Psoas muscle (tissue), 8 donors: ENCODE data around the gene IGSF1. TPM values are rescaled to one million over a fixed set of nuclear protein-coding genes. Genes with fewer than 3 reads are reported as not detected.
"Not testable (repeated sequence)": the region's sequence is repeated elsewhere in the genome, so short reads cannot be mapped to it uniquely, and the experiment has no call there.

Experiments
- ATAC-seq, 4 donors: fragments of 200-7000 bp; cut with Tn5 transposase; one replicate each; pipeline ENCODE4 v1.9.1; 2020; ENCODE audit warnings: moderate library complexity in 3 of 4, mild to moderate bottlenecking in 2 of 4
- DNase-seq, 2 donors: peaks; one replicate each; pipeline ENCODE4 v3.0.0-alpha.2; 2020
- H3K27ac ChIP-seq: fragments of 200-600 bp; one replicate; pipeline ENCODE4 v1.8.0; 2022
- H3K27me3 ChIP-seq, 3 donors: fragments of 200-600 bp in 1 of 3; one replicate each; pipeline versions ENCODE4 v1.6.1 to v1.8.0; 2013 to 2022; ENCODE audit warnings: low read length in 2 of 3, mild to moderate bottlenecking in 2 of 3, moderate library complexity in 1 of 3; ENCODE audit not compliant: insufficient read depth in 3 of 3
- H3K36me3 ChIP-seq, 2 donors: fragments of 200-600 bp in 1 of 2; one replicate each; pipeline versions ENCODE4 v1.6.1 to v1.8.0; 2013 to 2022; ENCODE audit warnings: low read depth in 1 of 2, mild to moderate bottlenecking in 1 of 2, moderate library complexity in 1 of 2; ENCODE audit not compliant: insufficient read depth in 1 of 2
- H3K4me1 ChIP-seq: fragments of 200-600 bp; one replicate; pipeline ENCODE4 v1.8.0; 2022
- H3K4me3 ChIP-seq: fragments of 200-600 bp; one replicate; pipeline ENCODE4 v1.8.0; 2022; ENCODE audit warnings: mild to moderate bottlenecking
- H3K9me3 ChIP-seq: fragments of 200-600 bp; one replicate; pipeline ENCODE4 v1.8.0; 2022
- WGBS, 3 donors: extraction: QIAGEN DNeasy Blood & Tissue Kit; methylation state at CpG; one replicate each; pipeline versions ENCODE4 v1.1.6 to v1.1.7; 2013; 5-methylcytosine and 5-hydroxymethylcytosine counted together
- intact Hi-C, 2 donors: fragments of 100-400 bp; cut with DNase I; formaldehyde crosslinking; loops; one replicate each; pipeline versions ENCODE4 v1.11.0 to v1.14.2; 2022
- polyA plus RNA-seq, 3 donors: library from polyadenylated mRNA; stranded (reverse); fragments of 200-250 nt; gene quantifications; one replicate each; pipeline ENCODE4 v1.2.3, GENCODE V29; 2013
- total RNA-seq, 4 donors: library from RNA; stranded (reverse); fragmentation: NEBNext Ultra II Directional in 2 of 4; extraction: Animal tissue kit (Norgen Biotek cat#: 25700) in 2 of 4; gene quantifications; one replicate each; pipeline versions ENCODE4 v1.2.1 to v1.2.4, GENCODE V29; 2021 to 2023
- TF ChIP-seq, protein P1 (sequence below): fragments of 200-600 bp; IDR thresholded peaks from one replicate; pipeline ENCODE4 v1.8.0; 2022; ENCODE audit warnings: antibody characterized with exemption
- donor health status: healthy with polysubstance abuse.
- donor health status: DM: no; HTN: no; CAD: no; lungs with moderate emphysema.
- donor health status: Bipolar disorder and iron deficiency.
- donor health status: healthy.
- donor health status: DM: yes; HTN: yes; CAD: no.
- donor health status: DM: no; HTN: no; CAD: no.
- donor health status: DM: no; HTN: no; CAD: no.
- donor health status: DM: yes; HTN: yes; CAD: no.

The IGSF1 gene
- total and polyA plus RNA-seq, 7 donors = 0.03 to 0.54 (median 0.06) TPM

DNA sequence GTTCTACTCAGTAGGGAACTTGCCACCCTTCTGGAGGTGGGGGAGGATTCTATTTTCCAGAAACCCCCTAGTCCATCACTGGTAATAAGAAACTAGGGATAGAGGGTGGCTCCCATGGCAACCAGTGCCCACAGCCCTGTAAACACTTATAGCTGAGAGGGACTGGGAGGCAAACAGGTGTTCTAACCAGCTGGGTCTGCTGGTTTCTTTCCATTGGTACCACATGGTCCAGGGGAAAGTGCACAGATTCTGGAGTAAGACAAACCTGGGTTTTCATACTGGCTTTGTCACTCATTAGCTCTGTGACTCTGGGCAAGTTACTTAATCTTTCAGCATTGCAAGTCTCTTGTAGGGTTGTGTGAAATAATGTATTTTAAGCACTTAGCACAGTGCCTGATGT lies 26.9 kb downstream of the IGSF1 start:
- H3K9me3 ChIP-seq = no peaks in the 10 kb centered on the region
- H3K4me3 ChIP-seq = no peak overlapping the region
- DNase-seq (no peak), ATAC-seq (no peak)
- no peaks in the 10 kb centered on the region for H3K4me1 ChIP-seq
- H3K27me3 ChIP-seq = peaks cover 0 to 14% (median 0%) of the 10 kb centered on the region in 3 donors
- TF ChIP-seq, protein P1, sequence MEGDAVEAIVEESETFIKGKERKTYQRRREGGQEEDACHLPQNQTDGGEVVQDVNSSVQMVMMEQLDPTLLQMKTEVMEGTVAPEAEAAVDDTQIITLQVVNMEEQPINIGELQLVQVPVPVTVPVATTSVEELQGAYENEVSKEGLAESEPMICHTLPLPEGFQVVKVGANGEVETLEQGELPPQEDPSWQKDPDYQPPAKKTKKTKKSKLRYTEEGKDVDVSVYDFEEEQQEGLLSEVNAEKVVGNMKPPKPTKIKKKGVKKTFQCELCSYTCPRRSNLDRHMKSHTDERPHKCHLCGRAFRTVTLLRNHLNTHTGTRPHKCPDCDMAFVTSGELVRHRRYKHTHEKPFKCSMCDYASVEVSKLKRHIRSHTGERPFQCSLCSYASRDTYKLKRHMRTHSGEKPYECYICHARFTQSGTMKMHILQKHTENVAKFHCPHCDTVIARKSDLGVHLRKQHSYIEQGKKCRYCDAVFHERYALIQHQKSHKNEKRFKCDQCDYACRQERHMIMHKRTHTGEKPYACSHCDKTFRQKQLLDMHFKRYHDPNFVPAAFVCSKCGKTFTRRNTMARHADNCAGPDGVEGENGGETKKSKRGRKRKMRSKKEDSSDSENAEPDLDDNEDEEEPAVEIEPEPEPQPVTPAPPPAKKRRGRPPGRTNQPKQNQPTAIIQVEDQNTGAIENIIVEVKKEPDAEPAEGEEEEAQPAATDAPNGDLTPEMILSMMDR = no peak
- H3K27ac ChIP-seq = no peak overlapping the region
- intact Hi-C loops = no loop called here
- no peaks in the 10 kb centered on the region for H3K36me3 ChIP-seq

DNA sequence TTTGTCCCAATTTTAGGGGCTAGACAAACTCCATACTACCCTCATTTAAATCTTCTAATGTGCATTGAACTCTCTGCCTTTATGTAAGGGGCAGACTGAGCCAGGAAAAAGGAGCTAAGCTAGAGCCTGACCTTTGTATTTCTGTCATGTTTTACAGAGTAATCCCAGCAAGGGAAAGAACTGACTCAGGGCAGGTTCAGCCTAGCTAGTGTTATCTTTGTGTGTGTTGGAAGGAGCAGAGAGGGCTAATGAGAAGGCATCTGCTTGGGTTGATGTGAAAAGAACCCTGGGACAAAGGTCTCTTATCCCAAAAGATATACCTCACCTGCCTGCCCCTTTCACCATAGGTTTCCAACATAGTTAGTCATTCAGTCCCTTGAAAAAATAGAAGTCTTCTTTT lies 31.7 kb downstream of the IGSF1 start:
- no peak overlapping the region for H3K4me3 ChIP-seq
- TF ChIP-seq, protein P1 = no peak
- DNase-seq (no peak), ATAC-seq (no peak)
- no peaks in the 10 kb centered on the region for H3K36me3 ChIP-seq
- H3K27me3 ChIP-seq = peaks cover 0 to 18% (median 0%) of the 10 kb centered on the region in 3 donors
- intact Hi-C loops = loop anchor here in 1 of 2 donors (5.0 kb wide), 1 partner anchor 380 kb away; no protein-coding TSS in a partner anchor
- H3K27ac ChIP-seq = no peak overlapping the region
- no peaks in the 10 kb centered on the region for H3K4me1 ChIP-seq
- no peaks in the 10 kb centered on the region for H3K9me3 ChIP-seq

DNA sequence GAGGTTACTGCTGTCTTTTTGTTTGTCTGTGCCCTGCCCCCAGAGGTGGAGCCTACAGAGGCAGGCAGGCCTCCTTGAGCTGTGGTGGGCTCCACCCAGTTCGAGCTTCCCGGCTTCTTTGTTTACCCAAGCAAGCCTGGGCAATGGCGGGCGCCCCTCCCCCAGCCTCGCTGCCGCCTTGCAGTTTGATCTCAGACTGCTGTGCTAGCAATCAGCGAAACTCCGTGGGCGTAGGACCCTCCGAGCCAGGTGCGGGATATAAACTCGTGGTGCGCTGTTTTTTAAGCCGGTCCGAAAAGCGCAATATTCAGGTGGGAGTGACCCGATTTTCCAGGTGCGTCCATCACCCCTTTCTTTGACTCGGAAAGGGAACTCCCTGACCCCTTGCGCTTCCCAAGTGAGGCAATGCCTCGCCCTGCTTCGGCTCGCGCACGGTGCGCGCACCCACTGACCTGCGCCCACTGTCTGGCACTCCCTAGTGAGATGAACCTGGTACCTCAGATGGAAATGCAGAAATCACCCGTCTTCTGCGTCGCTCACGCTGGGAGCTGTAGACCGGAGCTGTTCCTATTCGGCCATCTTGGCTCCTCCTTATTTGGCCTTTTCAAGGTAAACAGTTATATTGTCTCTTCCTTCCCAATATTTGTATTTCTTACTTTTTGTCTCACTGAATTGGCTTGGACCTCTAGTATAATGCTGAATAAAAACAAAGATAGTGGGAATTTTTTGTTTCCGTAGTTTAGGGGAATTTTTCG lies 37.9 kb downstream of the IGSF1 start:
- DNase-seq, H3K27me3 ChIP-seq, ATAC-seq, H3K4me1 ChIP-seq, H3K4me3 ChIP-seq, H3K27ac ChIP-seq, intact Hi-C loops, H3K36me3 ChIP-seq, H3K9me3 ChIP-seq: not testable (repeated sequence)
- WGBS, 3 donors = 82 to 96% (median 91%) methylated on average over 11 to 26 of the region's 36 CpGs

DNA sequence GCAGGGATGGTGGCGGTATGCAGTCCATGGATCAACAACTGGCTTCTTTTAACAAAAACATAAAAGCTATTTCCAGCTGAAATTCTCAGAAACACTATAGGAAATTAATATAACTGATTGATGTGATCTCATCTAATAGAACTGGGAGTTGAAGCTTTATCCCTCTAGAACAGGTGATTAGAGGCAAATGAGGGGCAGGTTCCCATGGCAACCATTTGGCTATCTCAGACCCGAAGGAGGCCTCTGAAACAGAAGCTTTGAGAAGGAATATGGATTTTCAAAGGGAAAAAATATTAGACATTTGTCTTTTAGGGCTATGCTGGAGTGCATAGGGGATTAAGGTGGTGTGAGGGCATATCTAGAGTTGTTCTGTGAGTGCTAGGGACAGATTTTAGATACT lies 50.0 kb downstream of the IGSF1 start:
- TF ChIP-seq, protein P1 = no peak
- no peak overlapping the region for H3K4me3 ChIP-seq
- no peak for ATAC-seq
- no peaks in the 10 kb centered on the region for H3K27me3 ChIP-seq
- 63 to 83% (median 70%) methylated on average over 2 of the region's 2 CpGs for WGBS, 3 donors
- no peak for DNase-seq
- H3K36me3 ChIP-seq = no peaks in the 10 kb centered on the region
- H3K9me3 ChIP-seq = no peaks in the 10 kb centered on the region
- H3K4me1 ChIP-seq = no peaks in the 10 kb centered on the region
- H3K27ac ChIP-seq = no peak overlapping the region
- intact Hi-C loops = no loop called here

DNA sequence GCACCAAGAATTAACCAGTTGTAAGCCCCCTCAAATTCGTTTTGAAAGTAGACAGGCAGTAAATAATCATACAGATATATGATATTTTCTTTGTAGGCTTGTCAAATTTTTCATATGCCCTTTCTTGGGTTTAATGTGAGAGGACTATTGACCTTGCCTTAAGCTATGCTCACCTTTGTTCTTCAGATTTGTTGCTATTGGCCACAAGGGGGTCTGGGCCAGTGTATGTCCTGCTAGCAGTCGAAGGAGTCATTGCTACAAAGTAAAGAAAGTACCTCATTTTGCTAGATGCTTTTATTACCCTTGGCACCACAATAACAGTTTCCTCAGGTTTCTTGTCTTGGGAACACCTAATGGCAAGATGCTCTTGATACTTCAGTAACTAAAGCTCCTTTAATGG lies 51.7 kb downstream of the IGSF1 start:
- ATAC-seq (no peak), DNase-seq (no peak)
- no peak overlapping the region for H3K27ac ChIP-seq
- 52 to 83% (median 82%) methylated on average over 2 of the region's 2 CpGs for WGBS, 3 donors
- H3K4me3 ChIP-seq = no peak overlapping the region
- intact Hi-C loops = no loop called here
- no peaks in the 10 kb centered on the region for H3K4me1 ChIP-seq
- no peaks in the 10 kb centered on the region for H3K36me3 ChIP-seq
- TF ChIP-seq, protein P1 = no peak
- no peaks in the 10 kb centered on the region for H3K27me3 ChIP-seq
- no peaks in the 10 kb centered on the region for H3K9me3 ChIP-seq
